H1 (cell line): ENCODE data around the gene GXYLT2. TPM values are rescaled to one million over a fixed set of nuclear protein-coding genes. Genes with fewer than 3 reads are reported as not detected.

Experiments used
- CTCF ChIA-PET: fragments of 300-600 bp; sonication (Branson Sonifier 250); formaldehyde crosslinking; loops from one replicate; lab custom pipeline; 2021; ENCODE audit not compliant: partially characterized antibody; lab: Charles Lee
- POLR2A ChIA-PET: fragments of 300-600 bp; sonication (Branson Sonifier 250); formaldehyde crosslinking; loops from one replicate; lab custom pipeline; 2021; ENCODE audit warnings: inconsistent platforms; ENCODE audit not compliant: partially characterized antibody; lab: Charles Lee
- DNase-seq, 2 experiments: peaks; one replicate each; pipeline versions ENCODE4 v3.0.0 to v3.0.0-alpha.2; 2010 to 2022; ENCODE audit warnings: low spot score in 2 of 2, low read depth in 1 of 2, mixed read lengths in 1 of 2
- FAIRE-seq: peaks from 2 replicates; lab custom pipeline; 2011; peaks lifted over from hg19 to GRCh38; lab: Jason Lieb, UNC
- H2AFZ ChIP-seq: 2 replicates; pipeline ENCODE4 v1.8.1; 2012; ENCODE audit warnings: low read length, inconsistent platforms
- H2AK5ac ChIP-seq: 2 replicates; pipeline ENCODE4 v1.6.1; 2013; ENCODE audit warnings: low read depth, low read length
- H2BK120ac ChIP-seq: replicated peaks from 2 replicates; pipeline ENCODE3; 2013; ENCODE audit warnings: low read depth, low read length, inconsistent platforms
- H2BK12ac ChIP-seq: 2 replicates; pipeline ENCODE4 v1.6.1; 2013; ENCODE audit warnings: low read depth, low read length
- H2BK15ac ChIP-seq: 2 replicates; pipeline ENCODE4 v1.6.1; 2013; ENCODE audit warnings: low read length
- H2BK20ac ChIP-seq: 2 replicates; pipeline ENCODE4 v1.6.1; 2013; ENCODE audit warnings: low read length
- H2BK5ac ChIP-seq: 2 replicates; pipeline ENCODE4 v1.6.1; 2013; ENCODE audit warnings: low read depth, low read length
- H3K14ac ChIP-seq: 2 replicates; pipeline ENCODE4 v1.6.1; 2013; ENCODE audit warnings: inconsistent platforms; ENCODE audit not compliant: insufficient read length
- H3K18ac ChIP-seq: 2 replicates; pipeline ENCODE4 v1.6.1; 2013; ENCODE audit warnings: low read length; ENCODE audit errors: extremely low read depth
- H3K23ac ChIP-seq: 2 replicates; pipeline ENCODE4 v1.6.1; 2013; ENCODE audit warnings: inconsistent platforms; ENCODE audit not compliant: insufficient read length
- H3K23me2 ChIP-seq: 2 replicates; pipeline ENCODE4 v1.6.1; 2013; ENCODE audit warnings: low read depth, low read length
- H3K27ac ChIP-seq: 2 replicates; pipeline ENCODE4 v1.6.1; 2011; ENCODE audit warnings: low read depth, low read length, inconsistent platforms
- H3K27me3 ChIP-seq, 4 experiments: replicated peaks in 1 of 4; 1 replicate in 1 of 4; 2 replicates in 3 of 4; pipeline versions ENCODE4 v1.6.1 to v1.8.1; 2011 to 2013; ENCODE audit warnings: low read length in 3 of 4, mild to moderate bottlenecking in 3 of 4, inconsistent platforms in 2 of 4, mixed read lengths in 2 of 4, moderate library complexity in 1 of 4; ENCODE audit not compliant: control insufficient read depth in 3 of 4, insufficient read depth in 3 of 4; ENCODE audit errors: extremely low read depth in 1 of 4
- H3K36me3 ChIP-seq, 4 experiments: 2 replicates each; pipeline versions ENCODE4 v1.6.1 to v1.8.1; 2011 to 2013; ENCODE audit warnings: mild to moderate bottlenecking in 4 of 4, low read length in 3 of 4, moderate library complexity in 2 of 4, control low read depth in 1 of 4, inconsistent platforms in 1 of 4; ENCODE audit not compliant: insufficient read depth in 4 of 4, control insufficient read depth in 2 of 4
- H3K4ac ChIP-seq: replicated peaks from 2 replicates; pipeline ENCODE3; 2013; ENCODE audit warnings: low read length, low read depth, mixed read lengths, inconsistent platforms; ENCODE audit not compliant: insufficient read length
- H3K4me1 ChIP-seq, 4 experiments: replicated peaks in 1 of 4; 1 replicate in 1 of 4; 2 replicates in 3 of 4; pipeline versions ENCODE4 v1.6.1 to v1.8.1; 2011 to 2013; ENCODE audit warnings: low read length in 3 of 4, inconsistent platforms in 2 of 4, mixed read lengths in 1 of 4; ENCODE audit not compliant: insufficient read depth in 4 of 4, control insufficient read depth in 3 of 4
- H3K4me2 ChIP-seq, 2 experiments: 2 replicates each; pipeline versions ENCODE4 v1.6.1 to v1.8.1; 2011 to 2013; ENCODE audit warnings: low read depth in 2 of 2, low read length in 2 of 2, control low read depth in 1 of 2, inconsistent platforms in 1 of 2, mild to moderate bottlenecking in 1 of 2; ENCODE audit not compliant: insufficient read depth in 1 of 2
- H3K4me3 ChIP-seq, 4 experiments: fragments of 200-600, 300-600 bp in 1 of 4; sonication (generic), shearing (Covaris generic), sonication (Bioruptor Twin) in 1 of 4; 2 replicates each; pipeline versions ENCODE4 v1.5.1 to v1.8.1; 2011 to 2016; ENCODE audit warnings: low read length in 4 of 4, low read depth in 3 of 4, control low read depth in 2 of 4, inconsistent platforms in 2 of 4, mild to moderate bottlenecking in 2 of 4, mixed read lengths in 1 of 4, moderate library complexity in 1 of 4; ENCODE audit not compliant: insufficient read depth in 2 of 4; ENCODE audit errors: extremely low read depth in 1 of 4
- H3K56ac ChIP-seq: replicated peaks from 2 replicates; pipeline ENCODE3; 2013; ENCODE audit warnings: low read depth, mild to moderate bottlenecking, mixed read lengths, low read length, inconsistent platforms; ENCODE audit not compliant: insufficient read length
- H3K79me1 ChIP-seq: 2 replicates; pipeline ENCODE4 v1.6.1; 2013; ENCODE audit warnings: low read depth, low read length, control low read depth
- H3K79me2 ChIP-seq, 2 experiments: 2 replicates each; pipeline versions ENCODE4 v1.6.1 to v1.8.1; 2012 to 2013; ENCODE audit warnings: low read length in 2 of 2, mild to moderate bottlenecking in 2 of 2, inconsistent platforms in 1 of 2; ENCODE audit not compliant: insufficient read depth in 2 of 2, control insufficient read depth in 1 of 2
- H3K9ac ChIP-seq, 4 experiments: replicated peaks in 1 of 4; 1 replicate in 1 of 4; 2 replicates in 3 of 4; pipeline versions ENCODE4 v1.6.1 to v1.8.1; 2011 to 2013; ENCODE audit warnings: low read depth in 3 of 4, low read length in 3 of 4, control low read depth in 2 of 4, mild to moderate bottlenecking in 2 of 4, moderate library complexity in 2 of 4, inconsistent platforms in 1 of 4; ENCODE audit errors: extremely low read depth in 1 of 4
- H3K9me3 ChIP-seq, 2 experiments: 2 replicates each; pipeline versions ENCODE4 v1.6.1 to v1.8.1; 2012 to 2013; ENCODE audit warnings: mild to moderate bottlenecking in 2 of 2, moderate library complexity in 2 of 2, control low read depth in 1 of 2, inconsistent platforms in 1 of 2, low read depth in 1 of 2, low read length in 1 of 2, mixed read lengths in 1 of 2; ENCODE audit not compliant: insufficient read depth in 2 of 2
- H4K20me1 ChIP-seq, 2 experiments: replicated peaks in 1 of 2; 2 replicates each; pipeline versions ENCODE3 to v1.8.1; 2011 to 2013; ENCODE audit warnings: inconsistent platforms in 2 of 2, low read length in 2 of 2, mild to moderate bottlenecking in 1 of 2; ENCODE audit not compliant: insufficient read depth in 2 of 2, control insufficient read depth in 1 of 2
- H4K5ac ChIP-seq: 2 replicates; pipeline ENCODE4 v1.6.1; 2013; ENCODE audit warnings: low read length, low read depth, mixed read lengths, inconsistent platforms; ENCODE audit not compliant: insufficient read length
- H4K8ac ChIP-seq: 2 replicates; pipeline ENCODE4 v1.8.0; 2013; ENCODE audit warnings: mild to moderate bottlenecking, moderate library complexity, low read length, inconsistent platforms; ENCODE audit not compliant: insufficient read depth; ENCODE audit errors: extremely low read depth
- H4K91ac ChIP-seq: replicated peaks from 2 replicates; pipeline ENCODE3; 2013; ENCODE audit warnings: low read length, mixed read lengths, inconsistent platforms; ENCODE audit not compliant: insufficient read length
- BCL11A ChIP-seq, 2 experiments: IDR thresholded peaks; one replicate each; pipeline ENCODE4 v1.6.1; 2011; ENCODE audit warnings: low read depth in 2 of 2, low read length in 2 of 2, mild to moderate bottlenecking in 2 of 2
- CBX8 ChIP-seq: fragments of 300-800, 300-1000 bp; sonication (generic); IDR thresholded peaks from 2 replicates; pipeline ENCODE4 v1.7.1; 2016; ENCODE audit warnings: low read depth, low read length, borderline replicate concordance
- CHD1 ChIP-seq: IDR thresholded peaks from 2 replicates; pipeline ENCODE4 v1.6.1; 2012; ENCODE audit warnings: low read depth, low read length, improper control_type of control experiment
- E2F6 ChIP-seq: IDR thresholded peaks from 2 replicates; pipeline ENCODE4 v1.6.1; 2012; ENCODE audit warnings: inconsistent platforms
- GTF2F1 ChIP-seq: IDR thresholded peaks from 2 replicates; pipeline ENCODE4 v1.6.1; 2012; ENCODE audit warnings: low read depth, low read length, improper control_type of control experiment, borderline replicate concordance
- NRF1 ChIP-seq: IDR thresholded peaks from 2 replicates; pipeline ENCODE4 v1.6.1; 2011; ENCODE audit warnings: mild to moderate bottlenecking, low read depth, low read length, improper control_type of control experiment
- RAD21 ChIP-seq, 2 experiments: IDR thresholded peaks in 1 of 2; conservative IDR thresholded peaks in 1 of 2; 2 replicates each; pipeline ENCODE4 v1.6.1; 2011; ENCODE audit warnings: low read depth in 2 of 2, low read length in 2 of 2, improper control_type of control experiment in 1 of 2, inconsistent platforms in 1 of 2, mild to moderate bottlenecking in 1 of 2, moderate library complexity in 1 of 2
- RFX5 ChIP-seq: IDR thresholded peaks from 2 replicates; pipeline ENCODE4 v1.6.1; 2011; ENCODE audit warnings: low read depth, low read length, improper control_type of control experiment, borderline replicate concordance
- SP1 ChIP-seq: IDR thresholded peaks from 2 replicates; pipeline ENCODE4 v1.6.1; 2011; ENCODE audit warnings: low read depth, low read length
- USF2 ChIP-seq: IDR thresholded peaks from 2 replicates; pipeline ENCODE4 v1.6.1; 2011; ENCODE audit warnings: low read length, improper control_type of control experiment
- WGBS, 2 experiments: shearing (Covaris generic) in 1 of 2; methylation state at CpG; one replicate each; pipeline versions ENCODE4 v1.1.6 to v1.1.7; 2013 to 2015; ENCODE audit warnings: low lambda C conversion rate in 2 of 2, mixed read lengths in 2 of 2, inconsistent platforms in 1 of 2, low coverage in 1 of 2, missing lambda C conversion rate in 1 of 2; ENCODE audit not compliant: insufficient replicate concordance in 2 of 2, insufficient coverage in 1 of 2, insufficient read length in 1 of 2; ENCODE audit errors: extremely low coverage in 1 of 2, missing lambda C conversion rate in 1 of 2; 5-methylcytosine and 5-hydroxymethylcytosine counted together
- polyA plus RNA-seq, 7 experiments: library from polyadenylated mRNA; depleted of rRNA in 3 of 7; stranded (reverse) in 5 of 7; unstranded in 2 of 7; fragments of >200 nt in 5 of 7; fragments of 200-250 nt in 2 of 7; gene quantifications; 1 replicate in 5 of 7; 2 replicates in 1 of 7; 4 replicates in 1 of 7; pipeline versions ENCODE4 v1.2.1 to v1.2.3, GENCODE V29; 2011 to 2013; ENCODE audit warnings: missing spikeins in 2 of 7, mixed read lengths in 2 of 7
- total RNA-seq: library from RNA; stranded (reverse); fragmentation: NEBNext Ultra II Directional; extraction: Animal tissue kit (Norgen Biotek cat#: 25700); gene quantifications from 2 replicates; pipeline ENCODE4 v1.2.1, GENCODE V29; 2021

Gene GXYLT2
- total and polyA plus RNA-seq, 2 of the 8 experiments (the other 6 are each of a cell fraction or from before 2014, with no cell fraction given), result 1.8 to 5.6 TPM

- FAIRE-seq (no peak), DNase-seq (no peak)
- Histone ChIP-seq H4K91ac (no peak overlapping the region), H2BK12ac (no peak overlapping the region), H3K4me2 (no peak overlapping the region), H3K56ac (no peak overlapping the region), H4K20me1 (no peaks in the 10 kb centered on the region), H4K8ac (no peak overlapping the region), H3K23ac (no peak overlapping the region), H3K36me3 (no peaks in the 10 kb centered on the region), H4K5ac (no peak overlapping the region), H3K27me3 (no peaks in the 10 kb centered on the region), H2BK20ac (no peak overlapping the region), H3K9ac (no peak overlapping the region), H3K79me2 (no peaks in the 10 kb centered on the region), H3K23me2 (no peaks in the 10 kb centered on the region), H3K18ac (no peak overlapping the region), H3K9me3 (no peaks in the 10 kb centered on the region), H3K4ac (no peak overlapping the region), H3K4me1 (no peaks in the 10 kb centered on the region), H3K79me1 (no peaks in the 10 kb centered on the region), H3K27ac (no peak overlapping the region), H2BK15ac (no peak overlapping the region), H3K14ac (no peak overlapping the region), H3K4me3 (no peak overlapping the region), H2AFZ (no peak overlapping the region), H2AK5ac (no peak overlapping the region), H2BK5ac (no peak overlapping the region), H2BK120ac (no peak overlapping the region)
- ChIA-PET POLR2A (interaction anchor here (0.7 kb wide), 1 partner anchor 13 kb away, joined by 3 read pairs; no protein-coding TSS in a partner anchor), CTCF (interaction anchor here (0.6 to 0.9 kb wide), 2 partner anchors 11 to 37 kb away, joined by 3 read pairs; no protein-coding TSS in a partner anchor)
- WGBS, 2 experiments, result 82% methylated on average over 7 of the region's 7 CpGs; no CpG with 5 or more reads in 1 of the 2 experiments
- TF ChIP-seq GTF2F1 (no peak), RAD21 (IDR thresholded peaks at IDR 0.05 in 1 of 2, conservative IDR thresholded peaks at IDR 0.05 in 1 of 2; ENCODE audit: low read depth in 2 of 2, low read length in 2 of 2) (no peak), SP1 (no peak), RFX5 (no peak), USF2 (no peak), CHD1 (no peak), E2F6 (no peak), BCL11A (IDR thresholded peaks at IDR 0.05; ENCODE audit: low read depth in 2 of 2, low read length in 2 of 2) (no peak), NRF1 (no peak), CBX8 (no peak)
These were observed 25.3 kb upstream of the GXYLT2 start for GRCh38 chr3:72862314-72863090.
